ENCODE data around the gene PLEKHB1.

GRCh38 chr11:73663604-73664495, 17.5 kb downstream of the PLEKHB1 start:
- no peak for TF ChIP-seq EZH2 (IDR thresholded peaks at IDR 0.05; ENCODE audit: insufficient read depth, poor library complexity, severe bottlenecking)
- TF ChIP-seq EZH2phosphoT487 (IDR thresholded peaks at IDR 0.05; ENCODE audit: insufficient read depth, low read depth), result no peak

Data from GM23248 (cell line).